Keratinocyte (primary cell): ENCODE data around the gene LIN7A.

Source experiments
- CTCF ChIP-seq, 3 experiments: IDR thresholded peaks in 1 of 3; conservative IDR thresholded peaks in 1 of 3; optimal IDR thresholded peaks in 1 of 3; 2 replicates in 2 of 3; 3 replicates in 1 of 3; pipeline versions ENCODE3 to v1.5.1; 2011; ENCODE audit warnings: low read length in 3 of 3, mild to moderate bottlenecking in 3 of 3, moderate library complexity in 2 of 3, control low read depth in 1 of 3, inconsistent platforms in 1 of 3; ENCODE audit not compliant: insufficient read depth in 2 of 3; ENCODE audit errors: extremely low read depth in 1 of 3
- EZH2 ChIP-seq: IDR thresholded peaks from one replicate; pipeline ENCODE4 v1.6.1; 2012; ENCODE audit warnings: inconsistent platforms, mild to moderate bottlenecking, low read length, moderate library complexity

- no peak for TF ChIP-seq CTCF (optimal IDR thresholded peaks at IDR 0.05 in 1 of 3, IDR thresholded peaks at IDR 0.05 in 1 of 3, conservative IDR thresholded peaks at IDR 0.05 in 1 of 3; ENCODE audit: extremely low read depth in 1 of 3, insufficient read depth in 2 of 3, low read length in 3 of 3)
- TF ChIP-seq EZH2, result no peak
Observed at GRCh38 chr12:80770958-80771357, 166.8 kb downstream of the LIN7A start.
